HG03280 (cell line): ENCODE results near the gene EIF4E2.

Experiments
- ATAC-seq: cut with Tn5 transposase; IDR thresholded peaks from one replicate; pipeline ENCODE4 v1.9.1; 2021; ENCODE audit warnings: mild to moderate bottlenecking, moderate library complexity; ENCODE audit not compliant: unreplicated experiment

The EIF4E2 gene

GRCh38 chr2:232550354-232551249 lies at the start of gene EIF4E2, which contains the start of gene TIGD1:
Gene EIF4E2 (plus strand): TSS chr2:232550689. CDS start chr2:232550725, 36 bp downstream.
Gene TIGD1 (minus strand): TSS chr2:232550557. CDS start chr2:232549882, 675 bp downstream.
- peak; percentile 92 for ATAC-seq

- no peak for ATAC-seq
Observed at GRCh38 chr2:232501331-232501771, 49.1 kb upstream of the EIF4E2 start.

- ATAC-seq, result no peak
Observed at GRCh38 chr2:232501794-232502390, 48.6 kb upstream of the EIF4E2 start.

GRCh38 chr2:232502511-232502910 lies 48.0 kb upstream of the EIF4E2 start:
- ATAC-seq, result no peak

GRCh38 chr2:232502911-232503808 lies 47.3 kb upstream of the EIF4E2 start:
- ATAC-seq, result no peak

GRCh38 chr2:232503809-232504323 lies 46.6 kb upstream of the EIF4E2 start:
- ATAC-seq, result no peak

GRCh38 chr2:232504438-232504837 lies 46.1 kb upstream of the EIF4E2 start:
- ATAC-seq, result no peak

- no peak for ATAC-seq
Observed at GRCh38 chr2:232505856-232506255, 44.6 kb upstream of the EIF4E2 start.

- no peak for ATAC-seq
Observed at GRCh38 chr2:232506709-232507108, 43.8 kb upstream of the EIF4E2 start.

GRCh38 chr2:232508251-232508650 lies 42.2 kb upstream of the EIF4E2 start:
- no peak for ATAC-seq

- no peak for ATAC-seq
Observed at GRCh38 chr2:232511336-232511890, 39.1 kb upstream of the EIF4E2 start.

GRCh38 chr2:232512602-232513001 lies 37.9 kb upstream of the EIF4E2 start:
- no peak for ATAC-seq

- no peak for ATAC-seq
Observed at GRCh38 chr2:232513353-232513752, 37.1 kb upstream of the EIF4E2 start.

GRCh38 chr2:232515639-232516038 lies 34.9 kb upstream of the EIF4E2 start:
- ATAC-seq, result no peak

- no peak for ATAC-seq
Observed at GRCh38 chr2:232516551-232516950, 33.9 kb upstream of the EIF4E2 start.

GRCh38 chr2:232518844-232519243 lies 31.6 kb upstream of the EIF4E2 start:
- no peak for ATAC-seq

- ATAC-seq, result no peak
Observed at GRCh38 chr2:232519581-232520438, 30.7 kb upstream of the EIF4E2 start, which contains the start of gene PRSS56. Gene PRSS56 (plus strand): TSS chr2:232520388. CDS start chr2:232520599, 211 bp downstream.

- no peak for ATAC-seq
Observed at GRCh38 chr2:232520489-232520888, 30.0 kb upstream of the EIF4E2 start.

- ATAC-seq, result no peak
Observed at GRCh38 chr2:232521098-232521497, 29.4 kb upstream of the EIF4E2 start.
